ENCODE measurements around the gene MRPL33.
A peak's percentile ranks its signal among the peaks of the same experiment; 100 is the strongest.

MRPL33 gene

GRCh38 chr2:27771548-27772335 is at the start of gene MRPL33:
Gene MRPL33 (plus strand): TSS chr2:27771719. CDS start chr2:27771778, 59 bp downstream.
- DNase-seq, result peak; percentile 91 to 93

- no peak for DNase-seq
Observed at GRCh38 chr2:27721884-27722485, 49.5 kb upstream of the MRPL33 start.

DNA sequence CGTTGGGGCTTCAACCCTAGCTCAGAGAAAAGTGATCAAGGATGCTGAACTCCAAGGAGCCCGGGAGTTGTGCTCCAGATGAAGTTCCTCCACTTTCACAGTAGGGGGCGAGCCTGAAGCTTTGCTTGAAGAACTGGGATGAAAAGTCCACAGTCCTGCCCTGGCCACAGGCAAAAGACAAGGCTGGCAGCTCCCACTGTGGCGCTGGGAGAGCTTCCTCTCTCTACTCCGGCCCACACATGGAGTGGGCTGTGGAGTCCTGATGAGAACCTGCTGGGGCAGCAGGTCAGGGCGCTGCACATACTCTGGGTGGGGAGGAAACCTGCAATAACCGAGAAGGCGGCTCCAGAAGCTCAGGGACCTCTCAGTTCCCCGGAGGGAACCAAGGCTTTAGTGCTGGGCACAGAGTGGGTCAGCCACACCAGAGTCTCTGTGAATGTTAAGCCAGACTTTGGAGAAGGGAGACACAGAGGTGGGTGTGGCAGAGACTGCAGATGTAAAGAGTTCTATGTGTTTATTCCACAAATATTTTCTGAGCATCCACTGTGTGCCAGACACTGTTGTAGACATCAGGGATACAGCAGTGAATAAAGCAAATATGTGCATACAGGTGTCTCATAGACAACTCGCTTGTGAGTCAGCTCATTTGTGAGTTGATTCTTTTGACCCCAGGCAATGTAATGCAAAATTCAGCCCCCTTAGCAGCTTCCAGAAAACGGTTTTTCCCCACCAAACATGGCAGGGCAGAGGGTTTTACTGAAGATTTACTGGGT is 48.0 kb upstream of the MRPL33 start:
- DNase-seq, result peak; percentile 16 to 59

DNA sequence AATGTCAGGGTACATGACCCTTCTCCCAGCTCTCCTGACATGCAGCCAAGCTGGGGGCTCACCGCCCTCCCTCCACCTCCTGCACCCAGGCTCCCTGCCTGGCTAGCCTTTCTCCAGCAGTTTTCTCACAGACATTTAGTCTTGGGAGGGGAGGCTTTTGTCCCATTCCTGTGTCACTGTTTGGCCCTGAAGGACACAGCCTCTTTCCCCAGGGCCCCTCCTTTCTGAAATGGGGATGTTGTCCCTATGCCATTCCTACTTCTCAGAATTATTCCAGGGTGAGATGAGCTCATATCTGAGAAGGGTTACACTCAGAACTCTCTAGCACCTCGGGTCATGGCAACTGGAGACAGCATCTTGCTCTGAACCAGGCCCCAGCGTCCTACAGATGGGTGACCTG is 47.3 kb upstream of the MRPL33 start:
- DNase-seq, result no peak

DNA sequence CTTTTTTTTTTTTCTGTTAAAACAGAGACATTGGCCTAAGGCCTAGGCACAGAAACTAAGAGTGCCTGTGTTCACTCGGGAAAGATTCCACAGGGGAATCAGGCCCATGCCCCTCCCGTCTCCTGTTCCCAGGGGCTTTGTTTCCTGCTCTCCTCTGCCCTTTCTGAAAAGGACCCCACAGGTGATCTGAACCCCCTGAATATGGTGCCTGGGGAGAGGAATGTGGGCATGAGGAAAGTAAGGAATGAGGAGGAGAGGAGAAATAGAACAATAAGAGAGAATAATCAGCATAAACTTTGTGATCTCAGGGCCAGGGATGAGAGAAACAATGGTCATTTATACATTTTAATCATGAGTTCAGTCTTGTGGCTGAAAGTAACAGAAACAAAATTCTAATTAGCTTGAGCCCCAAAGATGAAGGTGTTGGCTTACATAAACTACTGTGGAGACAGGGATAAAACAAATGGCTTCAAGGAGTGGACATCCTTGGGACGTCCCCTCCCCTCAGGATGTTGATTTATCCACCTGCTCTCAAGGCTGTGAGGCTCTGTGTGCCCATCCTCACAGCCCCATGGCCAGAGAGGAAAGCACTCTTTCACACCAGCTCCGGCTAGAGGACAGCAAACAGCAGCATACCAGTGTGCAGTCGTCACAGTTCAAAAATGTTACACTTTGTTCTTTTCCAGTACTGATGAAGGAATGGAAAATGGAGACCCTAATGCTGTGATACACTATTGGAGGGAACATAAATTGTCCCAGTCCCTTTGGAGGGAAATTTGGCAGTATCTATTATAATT is 46.4 kb upstream of the MRPL33 start:
- no peak for DNase-seq

DNA sequence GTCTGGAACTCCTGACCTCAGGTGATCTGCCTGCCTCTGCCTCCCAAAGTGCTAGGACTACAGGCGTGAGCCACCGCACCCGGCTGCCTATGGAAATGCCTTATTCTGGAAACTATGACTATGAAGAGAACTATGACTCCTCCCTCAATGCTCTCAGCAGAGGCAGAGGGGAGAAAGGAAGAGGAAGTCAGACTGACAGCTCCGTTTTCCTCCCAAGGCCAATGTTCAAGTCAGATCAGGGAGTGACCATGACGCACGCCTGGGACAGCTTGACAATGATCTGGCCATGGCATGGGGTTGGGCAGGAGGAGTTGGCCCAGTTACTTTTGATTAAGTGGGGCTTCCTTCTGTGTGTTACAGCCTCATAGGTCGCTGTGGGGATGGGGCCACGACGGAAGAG is 44.3 kb upstream of the MRPL33 start:
- DNase-seq, result no peak

DNA sequence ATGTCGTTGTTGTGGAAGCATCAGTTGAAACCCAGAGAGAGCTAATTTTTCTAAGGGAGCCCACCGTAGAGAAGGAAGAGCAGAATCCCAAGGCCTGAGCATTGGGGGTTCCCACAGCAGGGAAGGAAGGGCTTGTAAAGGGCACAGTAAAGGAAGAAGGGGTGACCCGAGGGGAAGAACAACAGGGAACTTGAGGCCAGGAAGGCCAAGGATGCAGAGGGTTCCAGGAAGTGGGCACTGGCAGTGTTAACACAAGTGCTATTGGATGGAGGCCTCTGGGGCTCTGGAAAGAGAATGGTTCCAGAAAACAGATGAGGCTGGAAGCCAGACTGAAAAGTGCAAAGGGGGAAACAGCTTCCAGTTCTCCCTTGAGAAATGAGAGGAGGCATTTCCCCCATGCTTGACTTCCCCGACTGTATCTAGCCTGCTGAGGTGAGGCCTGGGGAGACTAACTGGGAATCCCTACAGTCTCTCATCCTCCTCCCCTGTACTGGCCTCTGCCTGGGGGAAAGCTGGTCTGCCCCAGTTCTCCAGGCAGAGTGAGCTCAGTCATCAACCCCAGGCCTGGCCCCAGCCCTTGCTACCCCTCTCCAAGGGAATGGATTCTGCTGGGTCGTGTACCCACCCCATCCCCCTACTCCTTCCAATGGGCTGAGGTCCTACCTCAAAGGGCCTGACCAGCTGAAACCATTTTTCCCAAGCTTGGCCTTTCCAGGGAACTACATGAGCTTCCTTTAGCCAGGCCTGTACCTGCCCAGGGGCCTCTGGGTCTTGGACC is 43.2 kb upstream of the MRPL33 start:
- no peak for DNase-seq

DNA sequence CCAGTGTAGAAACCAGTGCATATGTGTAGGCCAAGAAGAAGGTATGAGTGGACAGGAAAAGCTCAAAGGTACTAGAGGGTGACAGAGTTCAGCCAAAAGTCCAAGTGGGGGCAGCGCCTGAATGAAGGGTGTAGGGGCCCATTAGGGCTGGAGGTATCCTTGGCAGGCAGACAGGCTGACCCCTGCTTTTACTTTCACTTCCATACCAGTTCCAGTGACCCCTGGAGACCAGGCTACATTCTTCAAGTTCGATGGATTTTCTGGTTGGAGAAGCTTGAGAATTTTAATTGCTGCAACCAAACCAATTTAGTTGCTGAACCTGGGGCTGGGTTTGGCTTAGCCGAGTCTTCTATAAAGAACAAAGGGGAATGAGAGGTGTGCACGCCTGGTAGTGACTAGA is 42.3 kb upstream of the MRPL33 start:
- no peak for DNase-seq

DNA sequence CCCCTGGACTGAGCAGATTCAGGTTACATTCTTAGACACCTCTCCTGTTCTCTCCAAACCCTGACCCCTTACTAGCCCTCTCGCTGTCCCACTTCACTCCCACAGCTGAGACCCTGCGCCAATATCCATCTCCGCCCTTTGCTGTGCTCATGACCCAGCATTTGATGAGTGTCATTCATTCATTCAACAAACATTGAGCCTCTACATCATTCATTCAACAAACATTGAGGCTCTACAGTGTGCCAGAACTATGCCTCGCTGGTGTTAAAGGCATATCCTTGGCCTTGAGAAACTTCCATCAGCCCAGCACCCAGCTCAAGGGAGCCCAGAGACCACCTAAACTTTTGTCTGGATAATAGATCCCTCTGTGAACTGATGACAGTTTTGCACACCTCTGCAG is 41.9 kb upstream of the MRPL33 start:
- DNase-seq, result no peak

DNA sequence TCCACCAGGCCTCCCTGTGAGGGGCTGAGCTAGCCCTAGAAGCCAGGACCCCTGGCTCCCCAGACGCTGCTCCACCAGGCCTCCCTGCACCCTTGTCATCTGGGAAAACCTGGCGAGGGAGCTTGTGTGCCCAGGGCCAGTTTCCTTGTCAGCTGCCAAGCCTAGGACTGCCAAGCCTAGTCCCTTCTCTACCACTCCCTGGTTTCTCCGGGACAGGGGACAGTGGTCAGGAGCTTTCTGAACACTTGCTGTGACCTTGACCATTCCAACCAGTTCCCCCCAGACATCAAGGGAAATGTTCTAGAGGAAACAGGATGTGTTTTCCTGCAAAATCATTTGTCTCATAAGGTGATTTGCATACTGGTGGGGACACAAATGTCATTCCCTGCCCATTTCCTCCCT is 41.3 kb upstream of the MRPL33 start:
- DNase-seq, result no peak

- no peak for DNase-seq
Observed at GRCh38 chr2:27730980-27731691, 40.4 kb upstream of the MRPL33 start.

DNA sequence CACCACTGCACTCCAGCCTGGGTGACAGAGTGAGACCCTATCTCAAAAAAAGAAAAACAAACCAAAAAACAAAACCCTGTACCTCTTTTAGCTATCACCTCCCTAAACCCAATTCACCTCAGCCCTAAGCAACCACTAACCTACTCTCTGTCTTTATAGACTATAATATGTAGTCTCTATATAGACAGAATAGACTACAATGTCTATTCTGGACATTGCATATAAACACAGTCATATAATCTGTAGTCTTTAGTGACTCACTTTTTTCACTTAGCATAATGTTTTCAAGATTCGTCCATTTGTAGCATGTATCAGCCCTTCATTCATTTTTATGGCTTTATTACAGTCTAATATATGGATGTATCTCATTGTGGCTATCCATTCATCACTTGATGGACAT is 37.2 kb upstream of the MRPL33 start:
- DNase-seq, result no peak

GRCh38 chr2:27735263-27735904 is 36.1 kb upstream of the MRPL33 start:
- no peak for DNase-seq

DNA sequence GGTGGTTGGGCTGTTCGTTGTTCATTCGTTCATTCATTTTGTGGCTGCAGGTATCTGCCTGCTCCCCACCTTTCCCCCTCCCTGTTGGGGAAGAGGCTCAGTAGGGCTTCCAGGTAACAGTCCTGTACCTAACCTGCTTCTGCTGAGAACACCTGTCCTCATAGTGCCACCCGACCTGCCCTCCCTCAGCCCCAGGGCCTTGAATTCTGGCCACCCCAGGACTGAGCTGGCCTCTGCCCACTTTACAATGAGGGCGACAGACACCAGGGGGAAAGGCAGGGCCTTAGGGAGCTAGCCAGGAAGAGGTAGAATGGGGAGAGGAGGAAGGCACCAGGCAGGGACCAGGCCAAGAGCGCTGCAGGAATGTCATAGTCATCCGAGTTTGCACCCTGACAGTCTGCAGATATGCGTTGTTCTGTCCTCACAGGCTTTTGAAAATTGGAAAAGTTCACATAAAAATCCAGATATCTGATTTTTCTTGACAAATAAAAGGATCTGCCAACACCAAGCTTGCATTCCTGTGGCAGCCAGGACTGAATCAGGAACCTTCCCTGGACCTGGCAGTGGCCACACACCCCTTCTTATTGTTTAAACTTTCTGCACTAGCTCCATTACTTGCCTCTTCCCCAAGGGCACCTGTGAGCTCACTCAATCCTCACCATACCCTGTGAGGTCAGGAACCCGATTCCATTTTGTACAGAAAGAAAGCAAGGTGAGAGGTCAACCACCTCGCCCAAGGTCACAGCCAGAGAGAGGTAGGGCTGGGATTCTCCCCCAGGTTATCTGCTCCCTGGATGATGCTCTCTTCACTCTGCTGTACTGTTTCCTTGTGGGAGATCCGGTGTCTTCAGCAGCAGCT is 35.3 kb upstream of the MRPL33 start:
- no peak for DNase-seq

DNA sequence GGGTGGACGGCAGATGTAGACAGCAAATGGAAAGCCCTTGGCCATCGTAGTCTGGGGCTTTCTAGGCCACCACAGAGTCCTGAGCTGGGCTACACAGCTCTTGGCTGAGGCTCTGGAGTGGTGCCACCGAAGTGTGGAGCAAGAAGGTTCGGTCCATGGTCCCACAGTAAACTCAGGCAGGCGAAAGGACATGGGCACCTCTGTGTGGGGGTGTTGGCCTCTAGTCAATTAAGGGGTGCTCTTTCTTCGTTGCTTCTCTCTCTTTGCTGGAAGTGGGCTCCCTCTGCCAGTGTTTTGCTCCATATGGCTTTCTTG is 34.7 kb upstream of the MRPL33 start:
- no peak for DNase-seq

DNA sequence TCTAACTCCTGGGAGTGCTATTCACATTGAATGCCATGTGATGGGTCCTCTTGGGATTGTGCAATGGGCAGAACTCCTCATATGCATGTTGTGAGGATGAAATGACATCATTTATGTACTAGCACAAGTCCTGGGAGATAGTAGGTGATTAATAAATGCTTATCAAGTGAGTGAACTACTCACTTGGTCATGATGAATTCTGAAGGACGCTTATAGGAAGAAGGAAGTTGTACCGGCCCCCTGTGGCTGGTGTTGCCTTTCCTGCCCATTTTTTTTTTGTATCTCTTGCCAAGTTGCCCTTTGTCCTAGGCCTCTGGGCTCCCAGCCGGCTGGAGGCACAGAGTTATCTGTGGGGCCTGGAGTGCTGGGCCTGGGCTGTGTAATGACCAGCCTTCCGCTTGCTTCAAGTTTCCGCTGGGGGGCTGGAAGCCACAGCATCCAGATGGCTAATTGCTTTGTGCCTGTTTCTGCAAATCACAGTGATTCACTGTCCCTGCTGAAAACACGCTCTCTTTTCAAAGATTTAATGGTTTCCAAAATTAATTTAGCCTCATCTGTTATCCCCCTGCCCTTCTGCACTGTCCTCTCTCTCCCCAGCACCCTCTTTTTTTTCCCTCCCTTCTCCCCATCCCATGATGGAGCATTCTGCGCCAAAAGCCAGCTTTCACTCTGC is 33.7 kb upstream of the MRPL33 start:
- no peak for DNase-seq

- no peak for DNase-seq
Observed at GRCh38 chr2:27738349-27739057, 33.0 kb upstream of the MRPL33 start.

DNA sequence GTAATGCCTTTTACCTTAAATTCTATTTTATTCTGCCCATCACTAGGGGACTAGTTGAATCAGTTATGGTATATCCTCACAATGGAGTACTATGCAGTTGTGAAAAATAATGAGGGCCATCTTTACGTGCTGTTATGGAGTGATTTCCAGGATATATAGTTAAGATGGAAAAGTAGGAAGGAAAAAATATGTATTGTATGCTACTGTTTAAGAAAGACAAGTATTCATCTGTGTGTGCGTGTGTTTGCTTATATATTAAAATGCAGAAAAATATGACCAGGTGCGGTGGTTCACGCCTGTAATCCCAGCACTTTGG is 32.5 kb upstream of the MRPL33 start:
- DNase-seq, result no peak

DNA sequence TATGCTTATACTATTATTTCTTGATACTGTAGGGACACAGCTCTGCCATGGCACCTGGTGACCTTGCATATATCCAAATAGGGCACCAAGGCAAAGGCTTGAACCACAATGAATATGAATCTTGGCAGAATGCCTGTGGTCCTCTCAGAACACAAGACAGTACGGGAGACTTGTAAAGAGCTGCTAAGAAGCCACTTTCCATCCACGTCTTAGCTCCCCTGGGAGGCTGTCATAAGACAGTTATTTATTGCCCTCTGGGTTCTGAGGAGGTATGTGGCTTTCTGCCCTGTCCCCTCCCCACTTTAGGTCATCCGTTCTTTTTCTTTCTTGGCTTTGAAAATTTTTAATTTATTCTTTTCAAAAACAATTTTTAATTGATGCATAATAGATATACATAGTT is 29.8 kb upstream of the MRPL33 start:
- peak in 1 of 2 experiments; percentile 26 for DNase-seq
